ENCODE measurements around the gene CRELD1. TPM values are rescaled to one million over a fixed set of nuclear protein-coding genes. Genes with fewer than 3 reads are reported as not detected.

Gene CRELD1
- total and polyA plus RNA-seq, 2 of the 13 experiments (the other 11 are each of a cell fraction or from before 2014, with no cell fraction given), result 27.1 to 61.9 TPM

DNA sequence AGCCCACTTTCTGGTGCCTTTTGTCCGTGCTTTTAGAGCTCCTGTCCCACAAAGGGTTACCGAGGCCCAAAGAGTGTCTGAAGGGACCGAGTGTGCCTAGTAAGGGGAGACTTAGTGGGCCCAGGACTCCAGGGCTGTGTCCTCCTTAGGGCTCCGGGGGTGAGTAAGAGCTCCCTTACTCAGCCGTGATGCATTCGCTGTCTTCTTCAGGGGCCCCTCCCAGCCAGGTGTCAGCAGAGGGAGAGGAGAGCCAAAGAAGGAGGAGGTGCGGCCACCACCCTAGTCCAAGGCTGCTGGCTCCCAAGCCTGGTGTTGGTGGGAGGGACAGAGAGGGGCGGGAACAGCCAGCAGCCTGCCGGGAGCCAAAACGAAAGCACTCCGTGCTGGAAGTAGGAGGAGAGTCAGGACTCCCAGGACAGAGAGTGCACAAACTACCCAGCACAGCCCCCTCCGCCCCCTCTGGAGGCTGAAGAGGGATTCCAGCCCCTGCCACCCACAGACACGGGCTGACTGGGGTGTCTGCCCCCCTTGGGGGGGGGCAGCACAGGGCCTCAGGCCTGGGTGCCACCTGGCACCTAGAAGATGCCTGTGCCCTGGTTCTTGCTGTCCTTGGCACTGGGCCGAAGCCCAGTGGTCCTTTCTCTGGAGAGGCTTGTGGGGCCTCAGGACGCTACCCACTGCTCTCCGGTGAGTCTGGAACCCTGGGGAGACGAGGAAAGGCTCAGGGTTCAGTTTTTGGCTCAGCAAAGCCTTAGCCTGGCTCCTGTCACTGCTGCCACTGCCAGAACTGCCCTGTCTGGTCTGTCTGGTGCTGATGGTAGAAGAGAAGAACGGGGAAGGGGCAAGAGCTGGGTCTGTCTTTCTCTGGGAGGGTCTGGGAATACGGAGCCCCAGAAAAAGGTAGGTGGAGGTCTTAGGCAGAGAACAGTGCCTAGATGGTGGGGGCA lies 16.6 kb upstream of the CRELD1 start, which contains the start of gene IL17RC (continued):
- 0 out of 2 replicates have a peak, but pooled peaks have one; percentile 20 for TF ChIP-seq NFATC3 (CRISPR knock-in tag; IDR thresholded peaks at IDR 0.05)
- TF ChIP-seq MYC (CRISPR knock-in tag; IDR thresholded peaks at IDR 0.05; ENCODE audit: borderline replicate concordance), result peak; percentile 11; the same call in 1 of the 2 replicates
- TF ChIP-seq, protein P1, sequence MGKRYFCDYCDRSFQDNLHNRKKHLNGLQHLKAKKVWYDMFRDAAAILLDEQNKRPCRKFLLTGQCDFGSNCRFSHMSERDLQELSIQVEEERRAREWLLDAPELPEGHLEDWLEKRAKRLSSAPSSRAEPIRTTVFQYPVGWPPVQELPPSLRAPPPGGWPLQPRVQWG (CRISPR knock-in tag; IDR thresholded peaks at IDR 0.05; ENCODE audit: borderline replicate concordance, low read depth), result no peak
- peak; percentile 6; the same call in 1 of the 2 replicates for TF ChIP-seq HNF4A (CRISPR knock-in tag; IDR thresholded peaks at IDR 0.05)
- 0 out of 2 replicates have a peak, but pooled peaks have one; percentile 20 for TF ChIP-seq RBFOX2 (IDR thresholded peaks at IDR 0.05; ENCODE audit: low read depth, low read length)
- TF ChIP-seq GMEB1 (CRISPR knock-in tag; IDR thresholded peaks at IDR 0.05; ENCODE audit: borderline replicate concordance), result peak; percentile 28; the same call in 1 of the 2 replicates
- no peak for TF ChIP-seq SP1 (IDR thresholded peaks at IDR 0.05)
- peak; percentile 24; the same call in 1 of the 2 replicates for TF ChIP-seq SP1 (CRISPR knock-in tag; IDR thresholded peaks at IDR 0.05)
- TF ChIP-seq POLR2AphosphoS5 (IDR thresholded peaks at IDR 0.05; ENCODE audit: low read depth, low read length), result peak; percentile 55; the same call in 1 of the 2 replicates
- TF ChIP-seq NCOR1 (IDR thresholded peaks at IDR 0.05; ENCODE audit: borderline replicate concordance, low read length), result no peak
- TF ChIP-seq TBX3 (IDR thresholded peaks at IDR 0.05; ENCODE audit: borderline replicate concordance), result 0 out of 2 replicates have a peak, but pooled peaks have one; percentile 8
- TF ChIP-seq TBX2 (CRISPR knock-in tag; IDR thresholded peaks at IDR 0.05; ENCODE audit: borderline replicate concordance), result peak; percentile 86
- TF ChIP-seq, protein P2, sequence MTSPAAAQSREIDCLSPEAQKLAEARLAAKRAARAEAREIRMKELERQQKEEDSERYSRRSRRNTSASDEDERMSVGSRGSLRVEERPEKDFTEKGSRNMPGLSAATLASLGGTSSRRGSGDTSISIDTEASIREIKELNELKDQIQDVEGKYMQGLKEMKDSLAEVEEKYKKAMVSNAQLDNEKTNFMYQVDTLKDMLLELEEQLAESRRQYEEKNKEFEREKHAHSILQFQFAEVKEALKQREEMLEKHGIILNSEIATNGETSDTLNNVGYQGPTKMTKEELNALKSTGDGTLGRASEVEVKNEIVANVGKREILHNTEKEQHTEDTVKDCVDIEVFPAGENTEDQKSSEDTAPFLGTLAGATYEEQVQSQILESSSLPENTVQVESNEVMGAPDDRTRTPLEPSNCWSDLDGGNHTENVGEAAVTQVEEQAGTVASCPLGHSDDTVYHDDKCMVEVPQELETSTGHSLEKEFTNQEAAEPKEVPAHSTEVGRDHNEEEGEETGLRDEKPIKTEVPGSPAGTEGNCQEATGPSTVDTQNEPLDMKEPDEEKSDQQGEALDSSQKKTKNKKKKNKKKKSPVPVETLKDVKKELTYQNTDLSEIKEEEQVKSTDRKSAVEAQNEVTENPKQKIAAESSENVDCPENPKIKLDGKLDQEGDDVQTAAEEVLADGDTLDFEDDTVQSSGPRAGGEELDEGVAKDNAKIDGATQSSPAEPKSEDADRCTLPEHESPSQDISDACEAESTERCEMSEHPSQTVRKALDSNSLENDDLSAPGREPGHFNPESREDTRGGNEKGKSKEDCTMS (CRISPR knock-in tag; conservative IDR thresholded peaks at IDR 0.05), result no peak
- peak; percentile 74; the same call in 1 of the 2 replicates for TF ChIP-seq ARNT2 (CRISPR knock-in tag; IDR thresholded peaks at IDR 0.05; ENCODE audit: low read depth)
- peak; percentile 58; the same call in 1 of the 2 replicates for TF ChIP-seq TAF1 (CRISPR knock-in tag; IDR thresholded peaks at IDR 0.05)
- TF ChIP-seq SALL1 (CRISPR knock-in tag; IDR thresholded peaks at IDR 0.05), result peak; percentile 75
- 0 out of 2 replicates have a peak, but pooled peaks have one; percentile 10 for TF ChIP-seq PHF21A (CRISPR knock-in tag; IDR thresholded peaks at IDR 0.05)
- TF ChIP-seq ZFY (CRISPR knock-in tag; IDR thresholded peaks at IDR 0.05), result peak; percentile 45
- TF ChIP-seq, protein P3, sequence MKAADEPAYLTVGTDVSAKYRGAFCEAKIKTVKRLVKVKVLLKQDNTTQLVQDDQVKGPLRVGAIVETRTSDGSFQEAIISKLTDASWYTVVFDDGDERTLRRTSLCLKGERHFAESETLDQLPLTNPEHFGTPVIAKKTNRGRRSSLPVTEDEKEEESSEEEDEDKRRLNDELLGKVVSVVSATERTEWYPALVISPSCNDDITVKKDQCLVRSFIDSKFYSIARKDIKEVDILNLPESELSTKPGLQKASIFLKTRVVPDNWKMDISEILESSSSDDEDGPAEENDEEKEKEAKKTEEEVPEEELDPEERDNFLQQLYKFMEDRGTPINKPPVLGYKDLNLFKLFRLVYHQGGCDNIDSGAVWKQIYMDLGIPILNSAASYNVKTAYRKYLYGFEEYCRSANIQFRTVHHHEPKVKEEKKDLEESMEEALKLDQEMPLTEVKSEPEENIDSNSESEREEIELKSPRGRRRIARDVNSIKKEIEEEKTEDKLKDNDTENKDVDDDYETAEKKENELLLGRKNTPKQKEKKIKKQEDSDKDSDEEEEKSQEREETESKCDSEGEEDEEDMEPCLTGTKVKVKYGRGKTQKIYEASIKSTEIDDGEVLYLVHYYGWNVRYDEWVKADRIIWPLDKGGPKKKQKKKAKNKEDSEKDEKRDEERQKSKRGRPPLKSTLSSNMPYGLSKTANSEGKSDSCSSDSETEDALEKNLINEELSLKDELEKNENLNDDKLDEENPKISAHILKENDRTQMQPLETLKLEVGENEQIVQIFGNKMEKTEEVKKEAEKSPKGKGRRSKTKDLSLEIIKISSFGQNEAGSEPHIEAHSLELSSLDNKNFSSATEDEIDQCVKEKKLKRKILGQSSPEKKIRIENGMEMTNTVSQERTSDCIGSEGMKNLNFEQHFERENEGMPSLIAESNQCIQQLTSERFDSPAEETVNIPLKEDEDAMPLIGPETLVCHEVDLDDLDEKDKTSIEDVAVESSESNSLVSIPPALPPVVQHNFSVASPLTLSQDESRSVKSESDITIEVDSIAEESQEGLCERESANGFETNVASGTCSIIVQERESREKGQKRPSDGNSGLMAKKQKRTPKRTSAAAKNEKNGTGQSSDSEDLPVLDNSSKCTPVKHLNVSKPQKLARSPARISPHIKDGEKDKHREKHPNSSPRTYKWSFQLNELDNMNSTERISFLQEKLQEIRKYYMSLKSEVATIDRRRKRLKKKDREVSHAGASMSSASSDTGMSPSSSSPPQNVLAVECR (CRISPR knock-in tag; IDR thresholded peaks at IDR 0.05; ENCODE audit: borderline replicate concordance), result peak; percentile 73; the same call in 1 of the 2 replicates
